Epithelial cell of esophagus (primary cell): ENCODE results near the gene RGS11.
"Not testable (repeated sequence)": the region's sequence is repeated elsewhere in the genome, so short reads cannot be mapped to it uniquely, and the experiment has no call there.

Source experiments
- DNase-seq: peaks from one replicate; pipeline ENCODE4 v3.0.0; 2010; ENCODE audit warnings: low read depth
- H3K4me3 ChIP-seq: 2 replicates; pipeline ENCODE4 v1.5.1; 2011; ENCODE audit warnings: mild to moderate bottlenecking, low read length, control low read depth
- CTCF ChIP-seq: IDR thresholded peaks from 2 replicates; pipeline ENCODE4 v1.5.1; 2011; ENCODE audit warnings: low read depth, mild to moderate bottlenecking, low read length, control low read depth, inconsistent platforms; ENCODE audit not compliant: insufficient read depth; ENCODE audit errors: missing control alignments

RGS11 gene

GRCh38 chr16:268141-269053 lies 7.3 kb downstream of the RGS11 start:
- peak; percentile 35 for DNase-seq
- H3K4me3 ChIP-seq, result no peak overlapping the region
- no peak for TF ChIP-seq CTCF

GRCh38 chr16:267562-267961 lies 8.2 kb downstream of the RGS11 start:
- H3K4me3 ChIP-seq, DNase-seq: not testable (repeated sequence)

GRCh38 chr16:266258-267164 lies 9.2 kb downstream of the RGS11 start:
- TF ChIP-seq CTCF, result no peak
- no peak overlapping the region for H3K4me3 ChIP-seq
- no peak for DNase-seq

GRCh38 chr16:265711-266110 lies 10.0 kb downstream of the RGS11 start:
- TF ChIP-seq CTCF, result no peak

GRCh38 chr16:265002-265529 lies 10.7 kb downstream of the RGS11 start:
- no peak overlapping the region for H3K4me3 ChIP-seq
- DNase-seq, result no peak
- TF ChIP-seq CTCF, result no peak

More at GRCh38 chr16:265711-266110, 10.0 kb downstream of the RGS11 start:
- H3K4me3 ChIP-seq, result no peak overlapping the region
- DNase-seq, result peak; percentile 40

GRCh38 chr16:264440-264951 lies 11.2 kb downstream of the RGS11 start:
- H3K4me3 ChIP-seq, result no peak overlapping the region
- no peak for TF ChIP-seq CTCF

GRCh38 chr16:263944-264343 lies 11.8 kb downstream of the RGS11 start:
- no peak for DNase-seq
- no peak overlapping the region for H3K4me3 ChIP-seq
- TF ChIP-seq CTCF, result no peak

More at GRCh38 chr16:264440-264951, 11.2 kb downstream of the RGS11 start:
- no peak for DNase-seq
